Gastroesophageal sphincter (tissue), 4 donors: ENCODE data around the gene FARS2. TPM values are rescaled to one million over a fixed set of nuclear protein-coding genes. Genes with fewer than 3 reads are reported as not detected.

ENCODE experiments used
- ATAC-seq: fragments of 150-250 bp; one replicate; pipeline ENCODE4 v1.9.1; 2016; ENCODE audit warnings: mild to moderate bottlenecking, moderate library complexity
- H3K27ac ChIP-seq, 4 donors: fragments of 200-600 bp; sonication (generic) in 3 of 4; 1 replicate in 3 of 4; 2 replicates in 1 of 4; pipeline ENCODE4 v1.5.1; 2016 to 2019
- H3K27me3 ChIP-seq: fragments of 200-600 bp; sonication (generic); one replicate; pipeline ENCODE4 v1.5.1; 2019
- H3K36me3 ChIP-seq, 2 donors: fragments of 200-600 bp; sonication (generic); one replicate each; pipeline ENCODE4 v1.5.1; 2019; ENCODE audit warnings: control low read depth in 1 of 2
- H3K4me1 ChIP-seq, 3 donors: fragments of 200-600 bp; sonication (generic); 1 replicate in 2 of 3; 2 replicates in 1 of 3; pipeline ENCODE4 v1.5.1; 2016 to 2019; ENCODE audit warnings: control low read depth in 2 of 3
- H3K4me3 ChIP-seq, 2 donors: fragments of 200-600 bp; sonication (generic); one replicate each; pipeline ENCODE4 v1.5.1; 2019; ENCODE audit warnings: mild to moderate bottlenecking in 1 of 2, moderate library complexity in 1 of 2
- H3K9me3 ChIP-seq, 3 donors: fragments of 200-600 bp; sonication (generic); one replicate each; pipeline ENCODE4 v1.5.1; 2017 to 2019; ENCODE audit warnings: control low read depth in 2 of 3
- CTCF ChIP-seq, 4 experiments: fragments of 200-600 bp in 2 of 4; fragments of 450-650 bp in 2 of 4; sonication (generic) in 1 of 4; IDR thresholded peaks; one replicate each; pipeline ENCODE4 v1.5.1; 2017 to 2019; ENCODE audit warnings: antibody characterized with exemption in 4 of 4, mild to moderate bottlenecking in 2 of 4, moderate library complexity in 2 of 4
- EP300 ChIP-seq: sonication (generic); formaldehyde crosslinking; IDR thresholded peaks from one replicate; pipeline ENCODE4 v1.6.1; 2017; ENCODE audit warnings: antibody characterized with exemption, mild to moderate bottlenecking
- POLR2A ChIP-seq, 2 donors: fragments of 450-650 bp; IDR thresholded peaks; one replicate each; pipeline ENCODE4 v1.6.1; 2017; ENCODE audit warnings: antibody characterized with exemption in 2 of 2, mild to moderate bottlenecking in 2 of 2, moderate library complexity in 1 of 2
- POLR2AphosphoS5 ChIP-seq: sonication (generic); formaldehyde crosslinking; IDR thresholded peaks from one replicate; pipeline ENCODE4 v1.6.1; 2017; ENCODE audit warnings: antibody characterized with exemption
- WGBS, 2 donors: methylation state at CpG; one replicate each; pipeline ENCODE4 v1.1.5; 2018; ENCODE audit warnings: low coverage in 1 of 2; 5-methylcytosine and 5-hydroxymethylcytosine counted together
- total RNA-seq, 4 donors: library from RNA; depleted of rRNA; stranded (reverse); fragments of >200 nt; gene quantifications; one replicate each; pipeline ENCODE4 v1.1.0, GENCODE V29; 2016

The FARS2 gene
- total RNA-seq, 4 donors from 2014 or later, result 9.8 to 16.3 (median 14.4) TPM

GRCh38 chr6:5759571-5759970 lies 498.3 kb downstream of the FARS2 start:
- Histone ChIP-seq H3K4me1 (peaks cover 0 to 34% (median 10%) of the 10 kb centered on the region in 3 donors), H3K36me3 (no peaks in the 10 kb centered on the region), H3K4me3 (no peak overlapping the region), H3K9me3 (peaks cover 0 to 7% (median 0%) of the 10 kb centered on the region in 3 donors), H3K27me3 (no peaks in the 10 kb centered on the region), H3K27ac (no peak overlapping the region)
- TF ChIP-seq CTCF (IDR thresholded peaks at IDR 0.05) (no peak), POLR2A (IDR thresholded peaks at IDR 0.05) (no peak), POLR2AphosphoS5 (no peak), EP300 (no peak)
- 84 to 87% methylated on average over 5 of the region's 5 CpGs for WGBS, 2 donors
- no peak for ATAC-seq

- 61 to 64% methylated on average over 2 of the region's 5 CpGs for WGBS, 2 donors
- H3K27me3 ChIP-seq, result no peaks in the 10 kb centered on the region
- no peak for ATAC-seq
Observed at GRCh38 chr6:5761370-5761769, 500.1 kb downstream of the FARS2 start.

GRCh38 chr6:5762561-5762968 lies 501.3 kb downstream of the FARS2 start:
- TF ChIP-seq POLR2AphosphoS5 (no peak), CTCF (IDR thresholded peaks at IDR 0.05) (no peak), POLR2A (IDR thresholded peaks at IDR 0.05) (no peak), EP300 (no peak)
- H3K27ac ChIP-seq, result no peak overlapping the region
- 65 to 69% methylated on average over 4 to 8 of the region's 12 CpGs for WGBS, 2 donors

More at GRCh38 chr6:5761370-5761769, 500.1 kb downstream of the FARS2 start:
- Histone ChIP-seq H3K4me3 (no peak overlapping the region), H3K36me3 (no peaks in the 10 kb centered on the region), H3K4me1 (peaks cover 0 to 43% (median 10%) of the 10 kb centered on the region in 3 donors), H3K27ac (no peak overlapping the region), H3K9me3 (no peaks in the 10 kb centered on the region)
- TF ChIP-seq POLR2A (IDR thresholded peaks at IDR 0.05), result no peak
- no peak for TF ChIP-seq CTCF (IDR thresholded peaks at IDR 0.05)
- no peak for TF ChIP-seq POLR2AphosphoS5
- TF ChIP-seq EP300, result no peak

GRCh38 chr6:5763407-5763806 lies 502.1 kb downstream of the FARS2 start:
- peak overlapping the region in 1 of 4 donors; percentile 62 for H3K27ac ChIP-seq

More at GRCh38 chr6:5762561-5762968, 501.3 kb downstream of the FARS2 start:
- Histone ChIP-seq H3K4me3 (no peak overlapping the region), H3K36me3 (no peaks in the 10 kb centered on the region), H3K9me3 (peaks cover 0 to 6% (median 0%) of the 10 kb centered on the region in 3 donors), H3K4me1 (peaks cover 0 to 43% (median 10%) of the 10 kb centered on the region in 3 donors), H3K27me3 (no peaks in the 10 kb centered on the region)
- peak; percentile 79 for ATAC-seq

More at GRCh38 chr6:5763407-5763806, 502.1 kb downstream of the FARS2 start:
- no peak for ATAC-seq
- Histone ChIP-seq H3K4me1 (peaks cover 0 to 43% (median 10%) of the 10 kb centered on the region in 3 donors), H3K27me3 (no peaks in the 10 kb centered on the region), H3K36me3 (no peaks in the 10 kb centered on the region), H3K4me3 (no peak overlapping the region), H3K9me3 (peaks cover 0 to 6% (median 0%) of the 10 kb centered on the region in 3 donors)
- TF ChIP-seq POLR2AphosphoS5, result no peak
- no peak for TF ChIP-seq EP300
- TF ChIP-seq CTCF (IDR thresholded peaks at IDR 0.05), result no peak
- no peak for TF ChIP-seq POLR2A (IDR thresholded peaks at IDR 0.05)
- WGBS, 2 donors, result 84% methylated on average over 2 of the region's 2 CpGs; no CpG with 5 or more reads in 1 of the 2 donors
